Psoas muscle (tissue), 8 donors: Measurements from ENCODE around the gene HAND1. TPM values are rescaled to one million over a fixed set of nuclear protein-coding genes. Genes with fewer than 3 reads are reported as not detected.

Experiments used
- ATAC-seq, 4 donors: fragments of 200-7000 bp; cut with Tn5 transposase; one replicate each; pipeline ENCODE4 v1.9.1; 2020; ENCODE audit warnings: moderate library complexity in 3 of 4, mild to moderate bottlenecking in 2 of 4
- DNase-seq, 2 donors: peaks; one replicate each; pipeline ENCODE4 v3.0.0-alpha.2; 2020
- H3K27ac ChIP-seq: fragments of 200-600 bp; one replicate; pipeline ENCODE4 v1.8.0; 2022
- H3K27me3 ChIP-seq, 3 donors: fragments of 200-600 bp in 1 of 3; one replicate each; pipeline versions ENCODE4 v1.6.1 to v1.8.0; 2013 to 2022; ENCODE audit warnings: low read length in 2 of 3, mild to moderate bottlenecking in 2 of 3, moderate library complexity in 1 of 3; ENCODE audit not compliant: insufficient read depth in 3 of 3
- H3K36me3 ChIP-seq, 2 donors: fragments of 200-600 bp in 1 of 2; one replicate each; pipeline versions ENCODE4 v1.6.1 to v1.8.0; 2013 to 2022; ENCODE audit warnings: low read depth in 1 of 2, mild to moderate bottlenecking in 1 of 2, moderate library complexity in 1 of 2; ENCODE audit not compliant: insufficient read depth in 1 of 2
- H3K4me1 ChIP-seq: fragments of 200-600 bp; one replicate; pipeline ENCODE4 v1.8.0; 2022
- H3K4me3 ChIP-seq: fragments of 200-600 bp; one replicate; pipeline ENCODE4 v1.8.0; 2022; ENCODE audit warnings: mild to moderate bottlenecking
- H3K9me3 ChIP-seq: fragments of 200-600 bp; one replicate; pipeline ENCODE4 v1.8.0; 2022
- CTCF ChIP-seq: fragments of 200-600 bp; IDR thresholded peaks from one replicate; pipeline ENCODE4 v1.8.0; 2022; ENCODE audit warnings: antibody characterized with exemption
- WGBS, 3 donors: extraction: QIAGEN DNeasy Blood & Tissue Kit; methylation state at CpG; one replicate each; pipeline versions ENCODE4 v1.1.6 to v1.1.7; 2013; 5-methylcytosine and 5-hydroxymethylcytosine counted together
- intact Hi-C, 2 donors: fragments of 100-400 bp; cut with DNase I; formaldehyde crosslinking; loops; one replicate each; pipeline versions ENCODE4 v1.11.0 to v1.14.2; 2022
- polyA plus RNA-seq, 3 donors: library from polyadenylated mRNA; stranded (reverse); fragments of 200-250 nt; gene quantifications; one replicate each; pipeline ENCODE4 v1.2.3, GENCODE V29; 2013
- total RNA-seq, 4 donors: library from RNA; stranded (reverse); fragmentation: NEBNext Ultra II Directional in 2 of 4; extraction: Animal tissue kit (Norgen Biotek cat#: 25700) in 2 of 4; gene quantifications; one replicate each; pipeline versions ENCODE4 v1.2.1 to v1.2.4, GENCODE V29; 2021 to 2023
- donor health status: healthy with polysubstance abuse.
- donor health status: DM: no; HTN: no; CAD: no; lungs with moderate emphysema.
- donor health status: Bipolar disorder and iron deficiency.
- donor health status: healthy.
- donor health status: DM: yes; HTN: yes; CAD: no.
- donor health status: DM: no; HTN: no; CAD: no.
- donor health status: DM: no; HTN: no; CAD: no.
- donor health status: DM: yes; HTN: yes; CAD: no.

The HAND1 gene
- total and polyA plus RNA-seq, 7 donors: not detected

DNA sequence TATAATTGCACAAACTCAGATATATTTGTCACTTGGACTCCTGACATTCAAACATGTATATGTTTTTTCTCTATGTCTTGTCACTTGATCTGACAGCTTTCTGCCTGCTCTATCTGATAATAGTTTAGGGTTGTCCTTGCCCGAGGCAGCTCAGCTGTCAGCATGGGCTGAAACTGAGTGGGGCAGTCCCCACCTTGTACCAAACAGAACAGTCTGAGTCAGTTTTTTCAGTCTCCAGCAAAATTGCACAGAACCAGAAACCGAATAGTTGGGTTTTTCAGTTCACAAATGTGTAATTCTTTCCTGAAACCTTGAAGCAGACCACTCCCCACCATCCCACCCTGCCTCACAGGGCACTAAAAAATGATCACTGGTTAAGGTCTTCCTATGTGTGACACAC lies 9.5 kb upstream of the HAND1 start:
- ATAC-seq: no peak
- Histone ChIP-seq H3K27ac (no peak overlapping the region), H3K9me3 (no peaks in the 10 kb centered on the region), H3K4me1 (peaks cover 12% of the 10 kb centered on the region), H3K27me3 (peaks cover 3 to 78% (median 40%) of the 10 kb centered on the region in 3 donors), H3K4me3 (no peak overlapping the region), H3K36me3 (no peaks in the 10 kb centered on the region)
- TF ChIP-seq CTCF: no peak
- intact Hi-C loops: no loop called here
- DNase-seq: no peak
- 22 to 34% (median 33%) methylated on average over 2 of the region's 2 CpGs for WGBS, 3 donors

DNA sequence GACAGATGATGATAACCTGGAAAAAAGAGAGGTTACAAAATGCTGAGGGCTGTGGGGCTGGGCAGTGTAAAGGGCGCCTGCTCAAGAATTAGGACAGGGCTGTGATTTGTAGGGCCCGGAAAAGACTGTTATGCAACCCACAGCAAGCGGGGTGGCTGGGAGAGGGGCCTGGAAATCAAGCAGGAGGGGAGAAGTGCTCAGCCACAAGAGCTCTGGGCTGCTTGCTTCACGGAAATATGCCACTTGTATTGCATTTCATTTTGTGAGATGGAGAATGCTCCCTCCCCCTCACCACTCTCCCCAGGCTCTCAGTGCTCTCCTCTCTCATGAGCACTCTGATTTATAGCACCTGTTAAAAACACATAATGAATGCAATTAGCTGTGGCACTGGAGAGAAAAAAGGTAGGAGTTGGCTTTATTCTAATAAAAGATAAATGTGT lies 8.4 kb upstream of the HAND1 start:
- Histone ChIP-seq H3K27me3 (peaks cover 3 to 84% (median 44%) of the 10 kb centered on the region in 3 donors), H3K4me3 (no peak overlapping the region), H3K9me3 (no peaks in the 10 kb centered on the region), H3K27ac (no peak overlapping the region), H3K36me3 (no peaks in the 10 kb centered on the region), H3K4me1 (peaks cover 13% of the 10 kb centered on the region)
- WGBS, 3 donors: 13 to 19% (median 13%) methylated on average over 4 of the region's 4 CpGs
- no peak for TF ChIP-seq CTCF
- DNase-seq (no peak), ATAC-seq (no peak)
- intact Hi-C loops: no loop called here

DNA sequence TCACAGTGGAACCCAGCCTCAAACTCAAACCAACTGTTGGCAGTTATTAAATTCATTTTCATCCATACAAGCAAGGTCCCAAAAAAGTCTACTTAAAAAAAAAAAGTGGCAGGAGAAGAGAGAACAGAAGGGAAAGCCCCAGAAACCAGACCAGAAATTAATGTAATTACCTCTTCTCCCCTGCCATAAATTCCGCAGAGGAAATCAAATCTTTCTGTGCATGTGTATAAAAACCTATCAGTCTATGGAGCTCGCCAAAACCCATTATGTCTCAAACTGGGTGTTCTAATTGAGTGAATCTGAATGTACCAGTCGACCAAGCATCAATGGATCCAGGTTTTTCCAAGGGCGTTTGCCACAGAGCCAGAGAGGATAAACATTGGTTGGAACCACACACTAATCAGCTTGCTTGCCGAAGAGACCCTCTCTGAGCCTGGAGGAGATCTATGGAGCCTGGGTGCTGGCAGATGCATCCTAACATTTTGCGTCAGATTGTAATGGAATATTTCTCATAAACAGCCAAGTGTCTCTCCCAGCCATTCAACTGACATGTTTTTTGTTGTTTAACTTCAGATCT lies 7.9 kb upstream of the HAND1 start:
- Histone ChIP-seq H3K27me3 (peaks cover 3 to 89% (median 49%) of the 10 kb centered on the region in 3 donors), H3K27ac (no peak overlapping the region)

DNA sequence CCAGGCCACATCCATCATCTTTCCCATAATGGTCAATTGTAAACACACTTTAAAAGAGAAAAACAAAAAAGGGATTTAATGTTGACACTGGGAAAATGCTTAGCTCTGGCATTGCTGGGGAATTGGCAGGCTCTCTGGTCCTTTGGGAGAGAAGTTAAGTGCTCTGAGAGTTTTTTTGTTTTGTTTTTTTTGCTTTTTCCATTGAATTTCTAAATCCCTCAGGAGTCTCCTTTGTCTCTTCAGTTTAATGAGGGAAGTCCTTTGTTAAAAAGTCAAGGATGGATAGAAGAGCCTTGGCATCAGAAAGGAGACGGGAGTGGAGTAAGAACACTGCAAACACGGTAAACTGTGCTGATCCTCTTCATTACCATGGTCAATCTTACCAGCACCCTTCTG lies 7.1 kb upstream of the HAND1 start:
- H3K36me3 ChIP-seq: no peaks in the 10 kb centered on the region
- peaks cover 13% of the 10 kb centered on the region for H3K4me1 ChIP-seq
- intact Hi-C loops: no loop called here
- no peak overlapping the region for H3K4me3 ChIP-seq
- TF ChIP-seq CTCF: no peak
- ATAC-seq: no peak
- 0 to 4% (median 3%) methylated on average over 2 of the region's 2 CpGs for WGBS, 3 donors
- H3K9me3 ChIP-seq: no peaks in the 10 kb centered on the region
- no peak overlapping the region for H3K27ac ChIP-seq
- H3K27me3 ChIP-seq: peaks cover 3 to 97% (median 53%) of the 10 kb centered on the region in 3 donors
- no peak for DNase-seq

More for the DNA sequence above, 7.9 kb upstream of the HAND1 start:
- H3K9me3 ChIP-seq: no peaks in the 10 kb centered on the region
- H3K4me3 ChIP-seq: no peak overlapping the region
- 19 to 20% (median 20%) methylated on average over 6 of the region's 6 CpGs for WGBS, 3 donors
- intact Hi-C loops: no loop called here
- TF ChIP-seq CTCF: no peak
- DNase-seq: no peak
- no peak for ATAC-seq
- H3K4me1 ChIP-seq: peaks cover 13% of the 10 kb centered on the region
- H3K36me3 ChIP-seq: no peaks in the 10 kb centered on the region
